HG02759 (cell line): Measurements from ENCODE around the gene ARHGAP11A.

ENCODE experiments used
- ATAC-seq: cut with Tn5 transposase; IDR thresholded peaks from one replicate; pipeline ENCODE4 v1.9.1; 2021; ENCODE audit warnings: mild to moderate bottlenecking, moderate library complexity; ENCODE audit not compliant: unreplicated experiment

Gene ARHGAP11A

GRCh38 chr15:32656496-32656895 lies 41.2 kb downstream of the ARHGAP11A start:
- no peak for ATAC-seq

DNA sequence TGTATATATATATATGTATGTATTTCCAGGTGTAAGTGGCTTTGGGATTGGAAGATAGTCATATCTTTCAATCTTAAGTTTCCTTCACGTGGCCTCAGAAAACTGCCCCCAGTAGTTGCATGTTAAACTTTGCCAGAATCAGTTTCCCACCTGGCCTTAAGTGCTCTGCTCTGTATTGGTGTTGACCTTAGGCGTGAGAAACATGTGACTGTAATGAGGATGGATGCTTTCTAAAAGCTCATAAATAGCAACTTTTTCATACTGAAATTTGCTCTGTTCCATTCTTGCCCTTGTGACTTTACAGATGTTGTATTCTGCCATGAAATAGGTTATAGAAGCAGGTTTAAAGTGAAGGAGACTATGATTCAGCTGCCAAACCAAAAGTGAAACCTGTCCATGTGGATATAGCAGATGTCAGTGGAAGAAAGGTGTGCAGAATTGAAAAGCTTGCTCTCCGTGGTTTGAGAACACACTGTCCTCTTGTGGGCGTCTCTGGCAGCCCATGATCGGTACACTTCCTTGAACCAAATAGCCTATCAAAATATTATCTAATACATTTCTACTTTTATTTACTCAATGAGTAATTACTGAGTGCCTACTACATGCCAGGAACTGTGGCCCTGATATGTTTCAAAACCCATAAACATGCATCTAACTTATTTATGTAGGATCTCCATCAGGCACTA lies 42.0 kb downstream of the ARHGAP11A start:
- ATAC-seq, result peak; percentile 59

DNA sequence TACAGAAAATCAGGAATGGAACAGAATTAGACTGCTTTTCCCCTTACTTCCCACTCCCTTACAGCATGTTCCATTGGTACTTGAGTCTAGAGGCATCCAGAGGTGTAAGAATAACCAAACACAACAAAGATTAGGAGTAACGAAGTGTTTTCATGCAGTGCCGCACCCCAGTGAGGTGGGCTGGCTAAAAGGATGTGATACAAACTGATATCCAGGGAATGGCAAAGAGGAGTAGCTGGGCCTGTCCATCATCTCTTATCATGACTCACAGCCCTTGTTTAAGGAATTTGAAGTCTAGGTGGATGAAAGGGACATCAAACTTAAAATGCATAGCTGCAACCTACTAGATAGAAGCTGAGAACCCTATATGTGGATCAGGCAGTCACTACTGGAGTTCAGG lies 42.6 kb downstream of the ARHGAP11A start:
- ATAC-seq, result no peak

DNA sequence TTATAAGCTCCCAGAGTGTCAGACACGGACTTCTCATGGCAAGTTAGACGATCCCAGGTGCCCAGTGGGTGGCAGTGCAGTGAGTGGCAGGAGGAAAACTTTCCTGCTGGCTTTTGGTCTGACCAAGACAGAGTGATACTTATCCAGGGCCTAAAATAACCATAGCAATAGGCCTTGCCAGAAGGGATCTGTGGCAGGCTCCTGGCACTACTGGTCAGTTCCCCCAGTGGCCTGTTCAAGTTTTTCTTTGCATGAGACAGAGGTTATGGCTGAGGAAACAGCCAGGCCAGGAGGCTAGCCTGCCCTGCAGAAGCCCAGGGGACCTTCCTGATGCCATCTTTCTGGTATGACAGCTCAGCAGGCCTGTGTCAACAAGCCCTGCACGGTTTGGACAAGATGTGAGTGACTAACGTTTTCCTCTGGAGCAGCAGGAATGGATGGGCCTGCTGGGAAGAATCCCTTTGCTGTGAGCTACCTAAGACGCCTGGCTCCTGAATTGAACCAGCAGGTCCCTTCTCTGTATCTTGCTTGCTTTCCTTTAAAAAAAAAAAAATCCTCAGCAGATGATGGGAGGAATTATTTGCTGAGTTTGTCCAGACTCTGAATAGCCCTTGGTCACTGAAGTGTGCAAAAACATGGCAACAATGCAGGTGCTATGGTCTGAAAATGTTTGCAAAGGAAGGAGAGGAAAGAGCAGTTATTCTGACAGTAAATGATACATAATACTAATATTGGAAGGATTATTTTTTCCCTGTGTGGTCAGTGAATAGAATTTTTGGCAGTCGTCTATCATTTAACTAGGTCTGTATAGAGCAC lies 44.2 kb downstream of the ARHGAP11A start:
- ATAC-seq, result no peak

- no peak for ATAC-seq
Measured at GRCh38 chr15:32663671-32664070, 48.4 kb downstream of the ARHGAP11A start.

- no peak for ATAC-seq
Measured at GRCh38 chr15:32664796-32665195, 49.5 kb downstream of the ARHGAP11A start.

DNA sequence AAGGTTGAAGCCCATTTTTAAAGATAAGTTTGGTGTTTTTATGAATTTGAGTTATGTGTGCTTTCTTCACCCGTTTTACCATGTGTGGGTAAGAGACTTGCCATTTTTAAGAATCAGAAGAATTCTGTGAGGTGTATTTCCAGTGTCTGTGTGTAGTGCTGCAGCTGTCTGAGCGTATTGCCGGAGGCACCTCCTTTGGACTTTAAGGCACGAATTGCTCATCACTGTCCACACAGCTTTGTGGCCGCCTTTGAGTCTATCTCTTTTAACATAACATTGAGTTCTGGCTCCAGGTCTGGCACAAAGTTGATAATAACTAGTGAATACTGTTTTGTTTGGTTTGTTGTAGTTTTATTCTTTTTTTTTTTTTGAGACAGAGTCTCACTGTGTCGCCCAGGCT lies 52.0 kb downstream of the ARHGAP11A start:
- no peak for ATAC-seq

DNA sequence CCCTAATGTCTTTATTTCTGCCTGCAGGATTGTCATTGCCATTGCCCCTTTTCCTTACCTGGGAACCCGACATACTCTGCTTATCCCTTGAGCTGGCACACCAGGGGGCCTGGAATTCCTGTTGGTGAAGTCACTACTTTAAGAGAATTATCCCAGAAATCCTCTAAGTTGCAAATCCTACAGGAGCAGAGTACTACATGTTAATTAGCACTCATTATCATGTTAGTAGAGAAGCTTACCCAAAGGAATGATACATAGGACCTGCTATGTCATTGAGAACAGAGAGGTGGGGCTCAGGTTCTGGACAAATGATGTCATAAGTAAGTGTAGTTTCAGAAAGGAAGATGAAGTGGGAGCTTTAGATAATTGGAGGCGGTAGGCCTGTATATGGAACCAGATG lies 53.6 kb downstream of the ARHGAP11A start:
- no peak for ATAC-seq

DNA sequence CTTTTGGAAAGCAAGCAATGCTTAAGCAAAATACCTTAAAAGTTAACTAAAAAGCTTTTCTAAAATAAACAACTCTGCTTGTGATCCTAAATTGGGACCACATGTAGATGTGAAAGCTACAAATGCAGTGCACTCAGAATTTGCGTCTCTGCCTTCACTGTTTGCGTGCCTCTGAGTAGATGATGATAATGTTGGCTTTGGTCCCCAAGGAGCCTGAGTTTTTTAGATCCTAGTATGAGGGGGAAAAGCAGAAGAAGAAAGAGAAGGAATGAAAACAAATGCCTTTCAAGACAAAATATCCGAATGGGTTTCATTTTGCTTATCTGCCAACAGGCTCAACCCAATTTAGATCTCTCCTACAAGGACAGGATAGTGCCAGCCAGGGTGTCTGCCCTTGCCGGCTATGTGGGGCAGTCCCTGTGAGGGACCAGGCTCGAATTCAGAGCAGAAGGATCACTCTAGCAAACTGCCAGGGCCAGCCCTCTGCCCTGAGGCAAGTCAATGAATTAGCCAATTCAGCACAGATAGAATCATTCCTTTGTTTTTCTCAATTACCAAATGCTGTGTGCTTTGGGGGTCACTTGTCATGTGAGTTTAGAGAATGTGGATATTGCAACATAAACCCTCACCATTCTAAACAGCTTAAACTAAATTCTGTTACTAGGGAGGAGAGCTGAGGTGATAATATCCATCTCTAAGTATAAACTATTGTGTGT lies 54.8 kb downstream of the ARHGAP11A start:
- no peak for ATAC-seq

GRCh38 chr15:32670623-32671022 lies 55.3 kb downstream of the ARHGAP11A start:
- no peak for ATAC-seq

DNA sequence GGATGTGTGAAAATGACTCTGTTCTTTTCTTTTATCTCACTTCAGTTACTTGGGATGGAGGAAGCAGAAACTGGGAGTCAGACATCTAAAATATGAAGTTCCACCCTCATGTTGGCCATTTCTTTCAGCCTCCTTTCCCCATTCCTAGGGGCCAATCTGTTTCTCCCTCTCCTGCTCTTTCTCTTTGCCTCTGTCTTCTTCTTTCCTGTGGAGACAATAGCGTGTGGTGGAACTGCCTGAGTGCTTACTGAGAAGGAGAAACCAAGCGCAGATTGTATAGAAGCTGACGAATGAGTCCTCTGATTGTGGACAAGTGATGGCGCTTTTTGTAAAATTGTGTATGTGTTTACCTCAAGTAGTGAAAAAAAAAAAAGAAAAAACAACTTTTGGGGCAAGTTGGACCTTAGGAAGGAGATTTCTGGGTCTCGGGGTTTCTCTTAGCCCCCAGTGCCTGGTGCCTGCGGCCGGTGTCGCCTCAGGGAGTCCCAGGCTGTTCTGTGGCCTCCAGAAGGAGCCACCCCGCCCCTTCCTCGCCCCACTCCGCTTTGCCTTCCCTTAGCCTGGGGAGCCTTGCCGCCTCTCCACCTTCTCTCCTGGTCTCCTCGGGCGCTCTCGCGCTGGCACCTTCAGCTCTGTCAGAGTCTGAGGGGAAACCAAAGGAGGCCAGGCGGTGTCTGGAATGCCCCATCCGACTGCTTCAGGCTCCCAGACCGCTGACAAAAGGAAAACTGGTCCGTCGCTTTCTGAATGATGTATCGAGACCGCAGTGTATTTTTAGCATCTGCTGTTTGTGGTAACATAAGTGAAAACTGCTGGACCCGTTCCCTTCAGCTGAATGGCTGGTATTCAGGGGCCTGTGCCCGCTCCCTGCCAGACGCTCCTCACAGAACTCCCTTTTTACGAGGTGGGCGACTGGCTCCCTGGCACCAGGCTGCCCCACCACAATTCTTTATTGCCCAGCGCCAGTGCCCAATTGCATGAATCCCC lies 56.3 kb downstream of the ARHGAP11A start:
- ATAC-seq, result no peak

DNA sequence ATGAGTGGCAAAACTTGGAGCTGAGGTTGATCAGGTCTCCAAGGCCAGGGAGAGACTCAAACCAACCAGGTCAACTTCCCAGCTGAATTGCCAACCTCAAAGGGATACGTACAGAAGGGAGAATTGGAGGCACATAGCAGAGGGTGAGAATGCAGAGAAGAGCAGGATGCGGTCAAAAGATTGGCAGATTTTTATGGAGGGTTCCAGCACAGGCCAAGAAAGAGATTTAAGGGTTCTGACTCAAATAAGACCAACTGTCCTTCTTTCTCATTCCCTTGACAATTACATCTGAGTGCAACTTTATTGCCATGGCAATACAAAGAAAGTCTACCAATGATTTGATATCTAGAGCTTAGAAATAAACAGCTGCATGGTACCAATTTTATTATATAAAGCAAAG lies 59.4 kb downstream of the ARHGAP11A start:
- no peak for ATAC-seq

DNA sequence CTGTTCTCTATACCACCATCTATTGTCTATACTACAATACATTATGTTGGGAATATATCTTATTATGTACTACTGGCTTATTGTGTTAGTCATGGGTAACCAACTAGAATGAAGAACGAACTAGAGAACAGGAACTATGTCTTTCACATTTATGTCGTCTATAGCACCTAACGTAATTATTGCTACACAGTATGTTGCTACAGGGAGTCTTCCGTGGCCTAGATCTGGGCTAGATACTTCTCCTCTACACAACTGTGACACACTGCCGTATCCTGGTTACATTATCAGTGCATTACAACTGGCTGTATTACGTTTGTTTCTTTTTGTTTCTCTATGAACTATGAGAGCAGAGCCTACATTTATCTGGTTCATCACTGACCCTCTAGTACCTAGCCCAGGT lies 60.2 kb downstream of the ARHGAP11A start:
- no peak for ATAC-seq

GRCh38 chr15:32676169-32676568 lies 60.9 kb downstream of the ARHGAP11A start:
- ATAC-seq, result no peak

DNA sequence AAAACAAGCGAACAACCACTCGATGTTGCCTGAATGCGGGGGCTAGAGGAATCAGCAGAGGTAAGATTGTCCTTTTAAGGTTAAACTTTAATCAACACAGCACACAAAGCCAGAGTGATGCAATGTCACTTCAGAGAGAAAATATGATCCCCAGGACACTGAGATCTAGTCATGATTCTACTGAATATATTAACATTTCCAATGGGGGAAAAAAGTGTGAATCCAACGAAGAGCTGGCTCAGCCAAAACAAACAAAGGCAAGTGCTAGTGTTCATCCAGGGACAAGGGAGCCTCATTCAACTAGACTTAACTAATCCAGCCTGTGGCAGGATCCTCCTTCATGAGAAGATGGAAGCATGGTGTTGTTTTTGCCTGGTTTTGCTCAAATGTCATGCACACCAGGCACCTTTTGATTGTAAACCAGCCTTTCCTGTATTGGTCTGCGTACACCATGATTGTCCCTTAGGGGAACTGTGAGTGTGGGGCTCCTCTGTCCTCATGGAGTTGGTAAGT lies 62.0 kb downstream of the ARHGAP11A start:
- ATAC-seq, result no peak

- ATAC-seq, result no peak
Measured at GRCh38 chr15:32679298-32679690, 64.0 kb downstream of the ARHGAP11A start.

DNA sequence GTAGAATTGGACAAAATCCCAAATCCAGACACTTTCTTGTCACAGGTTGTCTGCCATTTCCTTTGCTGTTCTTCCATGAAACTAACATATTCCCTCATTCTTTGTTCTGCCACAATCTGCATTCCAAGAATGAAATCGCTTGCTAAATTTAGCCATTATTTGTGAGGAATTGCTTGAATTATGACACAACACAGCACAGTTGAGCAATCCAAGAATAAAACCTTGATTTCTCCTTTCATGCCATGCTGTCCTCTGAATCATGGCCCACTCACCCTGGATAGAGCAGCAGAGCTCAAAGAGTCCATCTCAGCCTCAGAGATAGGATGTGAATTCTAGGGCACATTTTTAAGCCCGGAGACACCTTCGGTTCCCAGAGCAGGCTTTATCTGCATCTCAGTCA lies 67.3 kb downstream of the ARHGAP11A start:
- no peak for ATAC-seq

GRCh38 chr15:32682977-32683630 lies 67.8 kb downstream of the ARHGAP11A start:
- ATAC-seq, result no peak

DNA sequence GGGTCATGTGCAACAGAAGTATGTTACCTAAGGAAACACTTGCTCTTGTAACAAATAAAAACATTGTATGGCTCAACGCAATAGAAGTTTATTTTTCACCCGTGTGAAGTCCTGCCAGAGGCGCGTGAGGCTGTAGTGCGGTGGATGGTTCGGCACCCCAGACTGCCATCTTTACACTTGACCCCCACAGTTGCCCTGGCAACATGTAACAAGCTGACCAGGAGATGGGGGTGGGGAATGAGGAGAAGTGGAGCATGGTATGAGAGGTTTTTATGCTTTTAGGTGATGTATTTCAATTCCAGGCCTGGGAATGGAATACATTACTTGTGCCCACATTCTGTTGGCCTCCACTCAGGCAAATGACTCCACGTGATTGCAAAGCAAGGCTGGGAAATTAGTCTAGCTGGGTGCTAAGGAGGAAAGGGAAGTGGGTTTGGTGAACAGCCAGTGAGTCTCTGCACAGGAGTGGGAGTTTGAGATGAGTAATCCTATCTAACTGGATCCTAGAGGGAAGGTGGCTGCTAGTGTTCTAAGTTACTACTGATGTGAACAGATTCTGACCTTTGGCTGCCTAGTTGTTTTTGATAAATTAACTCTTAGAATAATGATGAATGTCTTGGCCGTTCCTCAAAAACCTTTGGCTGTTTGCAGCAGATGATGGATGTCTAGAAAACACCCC lies 68.7 kb downstream of the ARHGAP11A start:
- no peak for ATAC-seq
